Aortic smooth muscle cell (primary cell): ENCODE results near the gene NR2F1. TPM values are rescaled to one million over a fixed set of nuclear protein-coding genes. Genes with fewer than 3 reads are reported as not detected.

ENCODE experiments used
- total RNA-seq: library from RNA; depleted of rRNA; stranded (reverse); fragments of >200 nt; gene quantifications from 2 replicates; pipeline ENCODE4 v1.2.3, GENCODE V29; 2014

The NR2F1 gene
- total RNA-seq = 4.8 and 5.2 TPM in 2 replicates

DNA sequence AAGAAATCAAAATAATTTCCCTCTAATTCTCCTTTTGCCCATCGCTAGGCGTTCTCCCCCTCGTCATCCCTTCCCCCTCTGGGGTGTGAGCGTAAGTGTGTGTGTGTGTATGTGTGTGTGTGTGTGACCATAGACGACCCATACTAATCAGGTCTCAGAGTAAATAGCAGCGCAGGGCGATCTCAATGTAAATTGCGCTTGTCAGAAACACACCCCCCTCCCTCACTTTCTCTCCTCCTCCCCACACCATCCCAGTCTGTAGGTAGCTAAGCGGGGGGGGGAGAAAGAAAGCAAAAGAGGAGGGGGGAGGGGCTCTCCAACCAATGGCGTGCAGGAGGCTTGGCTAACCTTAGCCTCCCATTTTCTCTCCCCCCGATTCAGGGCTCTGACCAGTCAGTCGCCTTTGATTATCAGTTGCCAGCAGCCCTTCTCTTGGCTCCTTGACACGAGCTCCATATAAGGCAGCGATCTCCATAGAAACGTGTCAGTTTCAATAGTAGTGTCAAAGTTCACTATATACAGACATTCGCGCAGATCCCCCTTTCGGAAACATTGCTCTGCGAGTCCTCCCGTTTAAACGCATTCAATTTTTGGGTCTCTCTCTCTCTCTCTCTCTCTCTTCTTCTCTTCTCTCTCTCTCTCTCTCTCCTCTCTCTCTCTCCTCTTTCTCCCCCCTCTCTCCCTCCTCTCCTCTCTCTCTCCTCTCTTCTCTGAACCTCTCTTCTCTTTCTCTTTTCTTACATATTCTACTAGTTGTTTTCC lies at the start of gene NR2F1:
TSS of gene NR2F1 (plus strand) at position 546 of the 762 bp plus-strand sequence. CDS start 1,802 bp downstream, outside the sequence.

GRCh38 chr5:93580927-93581445 lies 2.0 kb upstream of the NR2F1 start, which contains the start of gene NR2F1-AS1:
Gene NR2F1-AS1, minus strand, starts transcription at chr5:93581219.

Other genes with a start within 250 kb of the NR2F1 start
- gene NR2F1-AS1, start 2.0 kb upstream of the NR2F1 start, total RNA-seq = 9.8 and 14.6 TPM in 2 replicates
- gene POU5F2, start 158.4 kb downstream of the NR2F1 start, total RNA-seq = 0.53 and 0.99 TPM in 2 replicates